Erythroblast (primary cell): ENCODE results near the gene PPP2R3B.
"Not testable (repeated sequence)": the region's sequence is repeated elsewhere in the genome, so short reads cannot be mapped to it uniquely, and the experiment has no call there.

ENCODE experiments used
- GATA1 ChIP-seq: IDR thresholded peaks from 2 replicates; pipeline ENCODE4 v1.6.1; 2011; ENCODE audit warnings: low read depth, mild to moderate bottlenecking, control low read depth, low read length, moderate library complexity
- POLR2A ChIP-seq: IDR thresholded peaks from 2 replicates; pipeline ENCODE4 v1.6.1; 2011; ENCODE audit warnings: mild to moderate bottlenecking, low read length

DNA sequence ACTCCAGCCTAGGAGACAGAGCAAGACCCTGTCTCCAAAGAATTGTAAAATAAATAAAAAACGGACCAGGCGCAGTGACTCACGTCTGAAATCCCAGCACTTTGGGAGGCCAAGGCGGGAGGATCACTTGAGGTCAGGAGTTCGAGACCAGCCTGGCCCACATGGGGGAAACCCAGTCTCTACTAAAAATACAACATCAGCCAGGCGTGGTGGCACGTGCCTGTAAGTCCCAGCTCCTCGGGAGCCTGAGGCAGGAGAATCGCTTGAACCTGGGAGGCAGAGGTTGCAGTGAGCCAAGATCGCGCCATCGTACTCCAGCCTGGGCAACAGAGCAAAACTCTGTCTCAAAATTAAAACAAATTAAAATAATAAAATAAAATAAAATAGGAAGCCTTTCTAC, 971 bp downstream of the PPP2R3B start:
- not testable (repeated sequence) for TF ChIP-seq POLR2A, GATA1
